Panc1 (cell line): ENCODE results near the gene SYAP1. TPM values are rescaled to one million over a fixed set of nuclear protein-coding genes. Genes with fewer than 3 reads are reported as not detected.
"Not testable (repeated sequence)": the region's sequence is repeated elsewhere in the genome, so short reads cannot be mapped to it uniquely, and the experiment has no call there.

ENCODE experiments used
- ATAC-seq: fragments of 200-7000 bp; cut with Tn5 transposase; 2 replicates; pipeline ENCODE4 v1.9.1; 2020; ENCODE audit warnings: mild to moderate bottlenecking, moderate library complexity
- BruUV-seq: library from RNA; stranded (reverse); fragments of 400-500 nt; replicated peaks from 2 replicates; lab custom pipeline; 2021; lab: Mats Ljungman, UMichigan
- CTCF ChIA-PET: fragments of 300-600 bp; sonication (Branson Sonifier 250); formaldehyde crosslinking; loops from one replicate; lab custom pipeline; 2022; ENCODE audit warnings: antibody characterized with exemption; lab: Charles Lee
- POLR2A ChIA-PET: fragments of 300-600 bp; sonication (Branson Sonifier 250); formaldehyde crosslinking; loops from one replicate; lab custom pipeline; 2022; ENCODE audit warnings: antibody characterized with exemption; lab: Charles Lee
- DNase-seq: peaks from one replicate; pipeline ENCODE4 v3.0.0-alpha.2; 2010; ENCODE audit warnings: low read depth, low spot score
- H3K27ac ChIP-seq: 2 replicates; pipeline ENCODE4 v1.5.1; 2011; ENCODE audit warnings: mild to moderate bottlenecking, low read length, inconsistent platforms
- H3K27me3 ChIP-seq: fragments of 200-500 bp; sonication (Bioruptor generic); 2 replicates; pipeline ENCODE4 v1.6.0; 2014; ENCODE audit warnings: low read length, inconsistent platforms; ENCODE audit not compliant: control insufficient read depth, insufficient read depth
- H3K36me3 ChIP-seq: fragments of 200-500 bp; sonication (Bioruptor generic); 2 replicates; pipeline ENCODE4 v1.5.1; 2014; ENCODE audit warnings: inconsistent platforms, mild to moderate bottlenecking, low read length, moderate library complexity; ENCODE audit not compliant: control insufficient read depth, insufficient read depth
- H3K4me1 ChIP-seq: 2 replicates; pipeline ENCODE4 v1.5.1; 2011; ENCODE audit warnings: inconsistent platforms, mild to moderate bottlenecking, low read length, moderate library complexity; ENCODE audit not compliant: control insufficient read depth, insufficient read depth
- H3K4me3 ChIP-seq, 2 experiments: 2 replicates each; pipeline ENCODE4 v1.5.1; 2011 to 2012; ENCODE audit warnings: low read depth in 2 of 2, low read length in 2 of 2, mild to moderate bottlenecking in 2 of 2, inconsistent platforms in 1 of 2, moderate library complexity in 1 of 2
- H3K9me3 ChIP-seq: fragments of 200-500 bp; sonication (Bioruptor generic); 2 replicates; pipeline ENCODE4 v1.5.1; 2014; ENCODE audit warnings: low read depth, mild to moderate bottlenecking, inconsistent platforms, low read length, moderate library complexity; ENCODE audit not compliant: control insufficient read depth, insufficient read depth
- CTCF ChIP-seq: fragments of 450-650 bp; IDR thresholded peaks from 2 replicates; pipeline ENCODE4 v1.5.1; 2017; ENCODE audit warnings: mild to moderate bottlenecking
- POLR2AphosphoS5 ChIP-seq: IDR thresholded peaks from 2 replicates; pipeline ENCODE4 v1.6.1; 2012; ENCODE audit warnings: mild to moderate bottlenecking, low read depth, low read length, moderate library complexity
- REST ChIP-seq, 2 experiments: IDR thresholded peaks; 2 replicates each; pipeline ENCODE4 v1.6.1; 2011 to 2012; ENCODE audit warnings: low read depth in 2 of 2, control low read depth in 1 of 2, low read length in 1 of 2, mild to moderate bottlenecking in 1 of 2, moderate library complexity in 1 of 2; ENCODE audit not compliant: insufficient read depth in 1 of 2
- SIN3A ChIP-seq: IDR thresholded peaks from 2 replicates; pipeline ENCODE4 v1.6.1; 2012; ENCODE audit warnings: low read depth, mild to moderate bottlenecking, low read length, moderate library complexity, borderline replicate concordance; ENCODE audit not compliant: insufficient read depth
- TCF7L2 ChIP-seq: IDR thresholded peaks from 2 replicates; pipeline ENCODE4 v1.6.1; 2011; ENCODE audit warnings: mild to moderate bottlenecking, low read depth, low read length, inconsistent platforms
- in situ Hi-C: cut with HindIII; loops from 2 replicates; pipeline ENCODE4 v1.10.0; 2016; ENCODE audit warnings: low sequenced_read_pairs, low pct_unique_long_range_greater_than_20kb
- intact Hi-C: fragments of 100-400 bp; cut with micrococcal nuclease; formaldehyde crosslinking; loops from one replicate; pipeline ENCODE4 v1.10.0; 2022; ENCODE audit not compliant: unreplicated experiment
- total RNA-seq: library from RNA; stranded (reverse); gene quantifications from one replicate; pipeline ENCODE4 v1.2.1, GENCODE V29; 2021; ENCODE audit not compliant: unreplicated experiment

Gene SYAP1
- total RNA-seq, 1 experiment from 2014 or later = 23.4 TPM

- in situ Hi-C loops = no loop called here
- POLR2A ChIA-PET = no interaction called here
Measured at GRCh38 chrX:16756724-16757123, 37.3 kb downstream of the SYAP1 start.

GRCh38 chrX:16761500-16761899, 42.1 kb downstream of the SYAP1 start:
- BruUV-seq, ATAC-seq, H3K4me3 ChIP-seq, CTCF ChIA-PET, H3K4me1 ChIP-seq, DNase-seq, POLR2A ChIA-PET, H3K9me3 ChIP-seq, H3K27me3 ChIP-seq, intact Hi-C loops, H3K27ac ChIP-seq, in situ Hi-C loops, H3K36me3 ChIP-seq: not testable (repeated sequence)

More at GRCh38 chrX:16756724-16757123, 37.3 kb downstream of the SYAP1 start:
- Histone ChIP-seq H3K27ac (no peak overlapping the region), H3K36me3 (peaks cover 8% of the 10 kb centered on the region; the same call in 1 of the 2 replicates), H3K27me3 (no peaks in the 10 kb centered on the region), H3K9me3 (no peaks in the 10 kb centered on the region), H3K4me1 (no peaks in the 10 kb centered on the region), H3K4me3 (no peak overlapping the region)
- DNase-seq = no peak
- CTCF ChIA-PET = no interaction called here
- ATAC-seq = no peak
- intact Hi-C loops = no loop called here
- TF ChIP-seq SIN3A (no peak), TCF7L2 (no peak), POLR2AphosphoS5 (no peak), CTCF (no peak), REST (IDR thresholded peaks at IDR 0.05; ENCODE audit: insufficient read depth in 1 of 2, low read depth in 2 of 2, low read length in 1 of 2) (no peak)
- no TSS peak for BruUV-seq

GRCh38 chrX:16762579-16762978, 43.2 kb downstream of the SYAP1 start:
- intact Hi-C loops = no loop called here
- ChIA-PET CTCF (no interaction called here), POLR2A (no interaction called here)
- H3K4me3 ChIP-seq = no peak overlapping the region
- H3K9me3 ChIP-seq = no peaks in the 10 kb centered on the region
- H3K4me1 ChIP-seq = no peaks in the 10 kb centered on the region
- no peak for DNase-seq
- peaks cover 8% of the 10 kb centered on the region; the same call in 1 of the 2 replicates for H3K36me3 ChIP-seq
- in situ Hi-C loops = no loop called here
- ATAC-seq = no peak
- BruUV-seq = no TSS peak
- TF ChIP-seq TCF7L2 (no peak), CTCF (no peak), POLR2AphosphoS5 (no peak), SIN3A (no peak), REST (IDR thresholded peaks at IDR 0.05; ENCODE audit: insufficient read depth in 1 of 2, low read depth in 2 of 2, low read length in 1 of 2) (no peak)
- H3K27ac ChIP-seq = no peak overlapping the region
- no peaks in the 10 kb centered on the region for H3K27me3 ChIP-seq
